HepG2 (cell line): Measurements from ENCODE around the gene CMA1. TPM values are rescaled to one million over a fixed set of nuclear protein-coding genes. Genes with fewer than 3 reads are reported as not detected.

Experiments
- ADNP ChIP-seq: sonication (generic); formaldehyde crosslinking; IDR thresholded peaks from 2 replicates; pipeline ENCODE4 v1.4.0; 2020; ENCODE audit warnings: missing genetic modification reagents
- BATF2 ChIP-seq: sonication (generic); formaldehyde crosslinking; IDR thresholded peaks from 2 replicates; pipeline ENCODE4 v1.8.0; 2022; ENCODE audit warnings: mild to moderate bottlenecking, missing genetic modification reagents, moderate library complexity
- CREB3 ChIP-seq: sonication (generic); formaldehyde crosslinking; IDR thresholded peaks from 2 replicates; pipeline ENCODE4 v1.5.0; 2020; ENCODE audit warnings: missing genetic modification reagents
- DMTF1 ChIP-seq: sonication (generic); formaldehyde crosslinking; IDR thresholded peaks from 2 replicates; pipeline ENCODE4 v1.4.0; 2020; ENCODE audit warnings: mild to moderate bottlenecking, missing genetic modification reagents
- HDAC6 ChIP-seq: fragments of 200-600 bp; sonication (generic); IDR thresholded peaks from 2 replicates; pipeline ENCODE4 v1.7.0; 2017; ENCODE audit warnings: mild to moderate bottlenecking, antibody characterized with exemption, low read length, low read depth
- HES4 ChIP-seq: sonication (generic); formaldehyde crosslinking; IDR thresholded peaks from 2 replicates; pipeline ENCODE4 v1.9.0; 2021; ENCODE audit warnings: mild to moderate bottlenecking, missing genetic modification reagents, borderline replicate concordance
- HHEX ChIP-seq: IDR thresholded peaks from 2 replicates; pipeline ENCODE4 v1.6.1; 2016; ENCODE audit warnings: control low read depth
- HIVEP1 ChIP-seq: sonication (generic); formaldehyde crosslinking; IDR thresholded peaks from 2 replicates; pipeline ENCODE4 v1.4.0; 2020; ENCODE audit warnings: mild to moderate bottlenecking, missing genetic modification reagents
- NONO ChIP-seq, 2 experiments: fragments of 450-650 bp in 1 of 2; sonication (generic) in 1 of 2; formaldehyde crosslinking in 1 of 2; IDR thresholded peaks in 1 of 2; conservative IDR thresholded peaks in 1 of 2; 2 replicates each; pipeline versions ENCODE4 v1.6.1 to v1.8.0; 2017 to 2022; ENCODE audit warnings: mild to moderate bottlenecking in 1 of 2, missing genetic modification reagents in 1 of 2, moderate library complexity in 1 of 2
- THAP8 ChIP-seq: sonication (generic); formaldehyde crosslinking; IDR thresholded peaks from 2 replicates; pipeline ENCODE4 v1.5.1; 2020; ENCODE audit warnings: missing genetic modification reagents, mild to moderate bottlenecking, borderline replicate concordance
- ZBTB43 ChIP-seq: sonication (generic); formaldehyde crosslinking; conservative IDR thresholded peaks from 2 replicates; pipeline ENCODE4 v1.4.0; 2020; ENCODE audit warnings: missing genetic modification reagents
- ZFP36 ChIP-seq: fragments of 150-350 bp; IDR thresholded peaks from 2 replicates; pipeline ENCODE4 v1.6.1; 2018; ENCODE audit warnings: borderline replicate concordance, low read length, low read depth; ENCODE audit not compliant: partially characterized antibody
- ZNF12 ChIP-seq: sonication (generic); formaldehyde crosslinking; IDR thresholded peaks from 2 replicates; pipeline ENCODE4 v1.5.0; 2020; ENCODE audit warnings: missing genetic modification reagents
- ZNF205 ChIP-seq: IDR thresholded peaks from 2 replicates; pipeline ENCODE4 v1.6.1; 2018; ENCODE audit warnings: missing biosample characterization, missing genetic modification reagents
- ZNF333 ChIP-seq: sonication (generic); formaldehyde crosslinking; IDR thresholded peaks from 2 replicates; pipeline ENCODE4 v1.4.0; 2020; ENCODE audit warnings: mild to moderate bottlenecking, missing genetic modification reagents, borderline replicate concordance
- polyA plus RNA-seq, 8 experiments: library from polyadenylated mRNA; depleted of rRNA in 3 of 8; stranded (reverse) in 7 of 8; unstranded in 1 of 8; fragments of >200 nt; fragmentation: Illumina TruSeq in 4 of 8; extraction: Trizol in 4 of 8; gene quantifications; 2 replicates each; pipeline versions ENCODE4 v1.2.1 to v1.2.3, GENCODE V29; 2011 to 2016; ENCODE audit warnings: low read depth in 4 of 8, missing spikeins in 1 of 8, mixed read lengths in 1 of 8; ENCODE audit not compliant: insufficient read depth in 1 of 8
- total RNA-seq, 5 experiments: library from RNA; depleted of rRNA; stranded (reverse); fragments of >200 nt; fragmentation: Illumina TruSeq; extraction: Trizol; gene quantifications; 2 replicates each; pipeline ENCODE4 v1.2.3, GENCODE V29; 2016; ENCODE audit warnings: low read depth in 1 of 5
- TF ChIP-seq, protein P1 (sequence below): sonication (generic); formaldehyde crosslinking; IDR thresholded peaks from 2 replicates; pipeline ENCODE4 v1.9.0; 2021; ENCODE audit warnings: missing genetic modification reagents, mild to moderate bottlenecking, borderline replicate concordance
- TF ChIP-seq, protein P2 (sequence below): sonication (generic); formaldehyde crosslinking; conservative IDR thresholded peaks from 2 replicates; pipeline ENCODE4 v1.4.0; 2020; ENCODE audit warnings: missing genetic modification reagents

CMA1 gene
- total and polyA plus RNA-seq, 2 of the 13 experiments (the other 11 are each of a cell fraction or from before 2014, with no cell fraction given), result not detected

- TF ChIP-seq BATF2 (CRISPR knock-in tag) (no peak), ZNF205 (CRISPR knock-in tag) (peak; percentile 83; the same call in 1 of the 2 replicates), HIVEP1 (peak; percentile 90), NONO (IDR thresholded peaks at IDR 0.05) (no peak), NONO (CRISPR knock-in tag; conservative IDR thresholded peaks at IDR 0.05) (peak; percentile 88; the same call in 1 of the 2 replicates), HES4 (CRISPR knock-in tag) (peak; percentile 57; the same call in 1 of the 2 replicates), ZNF333 (CRISPR knock-in tag) (0 out of 2 replicates have a peak, but pooled peaks have one; percentile 62), ZBTB43 (CRISPR knock-in tag) (0 out of 2 replicates have a peak, but pooled peaks have one; percentile 68), ADNP (CRISPR knock-in tag) (no peak), HHEX (CRISPR knock-in tag) (no peak), CREB3 (no peak), ZFP36 (no peak), DMTF1 (CRISPR knock-in tag) (peak; percentile 82; the same call in 1 of the 2 replicates), ZNF12 (CRISPR knock-in tag) (0 out of 2 replicates have a peak, but pooled peaks have one; percentile 67), HDAC6 (no peak), THAP8 (CRISPR knock-in tag) (0 out of 2 replicates have a peak, but pooled peaks have one; percentile 19)
- TF ChIP-seq, protein P1, sequence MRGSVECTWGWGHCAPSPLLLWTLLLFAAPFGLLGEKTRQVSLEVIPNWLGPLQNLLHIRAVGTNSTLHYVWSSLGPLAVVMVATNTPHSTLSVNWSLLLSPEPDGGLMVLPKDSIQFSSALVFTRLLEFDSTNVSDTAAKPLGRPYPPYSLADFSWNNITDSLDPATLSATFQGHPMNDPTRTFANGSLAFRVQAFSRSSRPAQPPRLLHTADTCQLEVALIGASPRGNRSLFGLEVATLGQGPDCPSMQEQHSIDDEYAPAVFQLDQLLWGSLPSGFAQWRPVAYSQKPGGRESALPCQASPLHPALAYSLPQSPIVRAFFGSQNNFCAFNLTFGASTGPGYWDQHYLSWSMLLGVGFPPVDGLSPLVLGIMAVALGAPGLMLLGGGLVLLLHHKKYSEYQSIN (CRISPR knock-in tag), result no peak
- TF ChIP-seq, protein P2, sequence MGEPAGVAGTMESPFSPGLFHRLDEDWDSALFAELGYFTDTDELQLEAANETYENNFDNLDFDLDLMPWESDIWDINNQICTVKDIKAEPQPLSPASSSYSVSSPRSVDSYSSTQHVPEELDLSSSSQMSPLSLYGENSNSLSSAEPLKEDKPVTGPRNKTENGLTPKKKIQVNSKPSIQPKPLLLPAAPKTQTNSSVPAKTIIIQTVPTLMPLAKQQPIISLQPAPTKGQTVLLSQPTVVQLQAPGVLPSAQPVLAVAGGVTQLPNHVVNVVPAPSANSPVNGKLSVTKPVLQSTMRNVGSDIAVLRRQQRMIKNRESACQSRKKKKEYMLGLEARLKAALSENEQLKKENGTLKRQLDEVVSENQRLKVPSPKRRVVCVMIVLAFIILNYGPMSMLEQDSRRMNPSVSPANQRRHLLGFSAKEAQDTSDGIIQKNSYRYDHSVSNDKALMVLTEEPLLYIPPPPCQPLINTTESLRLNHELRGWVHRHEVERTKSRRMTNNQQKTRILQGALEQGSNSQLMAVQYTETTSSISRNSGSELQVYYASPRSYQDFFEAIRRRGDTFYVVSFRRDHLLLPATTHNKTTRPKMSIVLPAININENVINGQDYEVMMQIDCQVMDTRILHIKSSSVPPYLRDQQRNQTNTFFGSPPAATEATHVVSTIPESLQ (CRISPR knock-in tag), result no peak
These were observed 26.3 kb downstream of the CMA1 start (continued) for GRCh38 chr14:24481622-24482324.
